Smooth muscle cell of the pulmonary artery (primary cell): Measurements from ENCODE around the gene MELK. TPM values are rescaled to one million over a fixed set of nuclear protein-coding genes. Genes with fewer than 3 reads are reported as not detected.

Source experiments
- total RNA-seq: library from RNA; depleted of rRNA; stranded (reverse); fragments of >200 nt; gene quantifications from 2 replicates; pipeline ENCODE4 v1.2.3, GENCODE V29; 2014

Gene MELK
- 4.8 and 9.6 TPM in 2 replicates for total RNA-seq

DNA sequence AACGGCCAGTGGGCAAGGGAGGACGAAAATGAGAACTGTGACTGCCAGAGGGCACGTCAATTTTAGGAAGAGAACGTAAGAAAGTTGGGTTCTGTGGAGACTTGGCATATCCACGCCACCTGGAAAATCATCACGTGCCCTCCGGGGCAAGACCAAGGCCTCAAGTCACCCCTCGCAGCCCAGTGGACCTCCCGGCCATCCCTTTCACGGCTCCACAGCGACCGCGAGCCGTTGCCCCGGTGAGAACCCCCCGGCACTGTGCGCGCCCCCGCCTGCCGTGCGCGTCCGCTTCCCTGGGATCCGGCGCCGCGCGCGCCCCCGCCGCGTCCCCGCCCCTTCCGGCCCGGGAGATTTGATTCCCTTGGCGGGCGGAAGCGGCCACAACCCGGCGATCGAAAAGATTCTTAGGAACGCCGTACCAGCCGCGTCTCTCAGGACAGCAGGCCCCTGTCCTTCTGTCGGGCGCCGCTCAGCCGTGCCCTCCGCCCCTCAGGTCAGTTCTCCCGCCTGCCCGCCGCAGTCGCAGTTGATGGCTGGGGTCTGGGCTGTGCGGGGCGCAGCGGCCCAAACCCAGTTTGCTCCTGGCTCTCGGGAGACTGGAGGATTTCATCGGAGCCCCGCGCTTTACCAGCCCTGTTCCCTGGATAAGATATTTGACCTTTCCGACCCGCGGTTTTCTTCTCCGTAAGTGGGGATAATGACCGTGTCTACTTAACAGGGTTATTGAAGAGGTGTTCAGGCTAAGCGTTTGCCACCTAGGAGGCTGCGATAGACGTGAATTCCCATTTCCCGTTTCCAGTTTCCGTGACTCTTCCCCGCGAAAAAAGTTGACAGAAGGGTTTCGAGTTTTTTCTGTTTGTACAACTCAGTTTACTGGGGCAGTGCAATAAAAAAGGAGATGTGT, at the start of gene MELK:
MELK (plus strand) TSS at position 381 of the 904 bp plus-strand sequence. CDS start 8,787 bp downstream, outside the sequence.

Other genes with a start within 250 kb of the MELK start
- 13.6 and 14.4 TPM in 2 replicates for gene RNF38, start 172.6 kb upstream of the MELK start, total RNA-seq